Measurements from ENCODE around the gene SH3PXD2A.

GRCh38 chr10:103804871-103805270, 50.5 kb downstream of the SH3PXD2A start:
- TF ChIP-seq POLR2A (IDR thresholded peaks at IDR 0.05; ENCODE audit: low read depth, low read length), result no peak
- TF ChIP-seq POLR2AphosphoS5 (IDR thresholded peaks at IDR 0.05; ENCODE audit: low read depth, low read length), result no peak
- no peak for TF ChIP-seq TAF1 (IDR thresholded peaks at IDR 0.05; ENCODE audit: low read depth, low read length)
- TF ChIP-seq SPI1 (IDR thresholded peaks at IDR 0.05; ENCODE audit: low read depth, low read length), result no peak

Data from GM12891 (cell line).